HG03103 (cell line): ENCODE data around the gene ABCB10.
"Not testable (repeated sequence)": the region's sequence is repeated elsewhere in the genome, so short reads cannot be mapped to it uniquely, and the experiment has no call there.

ENCODE experiments used
- ATAC-seq: cut with Tn5 transposase; IDR thresholded peaks from one replicate; pipeline ENCODE4 v1.9.1; 2021; ENCODE audit warnings: low read depth; ENCODE audit not compliant: unreplicated experiment

Gene ABCB10

DNA sequence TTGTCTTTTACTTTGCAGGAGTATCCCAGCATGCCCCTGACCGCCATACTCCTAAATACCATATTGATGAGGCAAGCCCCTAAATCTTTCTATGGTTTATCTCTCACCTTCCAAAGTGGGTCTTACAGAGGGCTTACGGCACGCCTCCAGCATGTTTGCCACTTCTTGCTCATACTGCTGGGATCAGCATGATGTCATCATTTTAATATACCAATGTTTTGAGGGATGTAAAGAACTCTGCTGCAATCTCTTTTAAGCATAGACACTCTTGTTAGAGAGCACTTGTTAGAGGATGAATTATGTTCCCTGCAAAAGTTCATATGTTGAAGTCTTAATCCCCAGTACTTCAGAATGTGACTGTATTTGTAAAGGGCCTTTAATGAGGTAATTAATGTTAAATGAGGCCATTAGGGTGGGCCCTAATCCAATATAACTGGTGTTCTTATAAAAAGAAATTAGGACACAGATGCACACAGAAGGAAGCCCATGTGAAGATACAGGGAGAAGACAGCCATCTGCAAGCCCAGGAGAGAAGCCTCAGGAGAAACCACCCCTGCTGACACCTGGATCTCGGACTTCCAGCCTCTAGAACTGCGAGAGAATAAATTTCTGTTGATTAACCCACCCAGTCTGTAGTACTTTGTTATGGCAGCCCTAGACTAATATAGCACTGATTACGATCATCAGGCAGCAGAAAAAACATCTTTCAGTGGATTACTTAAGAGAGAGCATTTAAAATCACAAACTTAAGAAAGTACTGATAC is 16.4 kb upstream of the ABCB10 start:
- no peak for ATAC-seq

DNA sequence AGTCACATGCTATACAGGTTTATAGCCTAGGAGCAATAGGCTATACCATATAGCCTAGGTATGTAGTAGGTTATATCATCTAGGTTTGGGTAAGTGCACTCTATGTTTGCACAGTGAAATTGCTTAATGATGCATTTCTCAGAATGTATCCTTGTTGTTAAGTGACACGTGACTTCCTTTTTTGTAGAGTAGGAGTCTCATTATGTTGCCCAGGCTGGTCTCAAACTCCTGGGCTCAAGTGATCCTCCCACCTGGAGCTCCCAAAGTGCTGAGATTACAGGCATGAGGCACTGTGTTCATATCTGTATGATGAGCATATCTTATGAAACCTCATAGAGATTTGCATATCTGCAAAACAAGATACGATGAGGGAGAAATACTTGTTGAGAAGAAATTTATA is 13.8 kb upstream of the ABCB10 start:
- ATAC-seq, result no peak

DNA sequence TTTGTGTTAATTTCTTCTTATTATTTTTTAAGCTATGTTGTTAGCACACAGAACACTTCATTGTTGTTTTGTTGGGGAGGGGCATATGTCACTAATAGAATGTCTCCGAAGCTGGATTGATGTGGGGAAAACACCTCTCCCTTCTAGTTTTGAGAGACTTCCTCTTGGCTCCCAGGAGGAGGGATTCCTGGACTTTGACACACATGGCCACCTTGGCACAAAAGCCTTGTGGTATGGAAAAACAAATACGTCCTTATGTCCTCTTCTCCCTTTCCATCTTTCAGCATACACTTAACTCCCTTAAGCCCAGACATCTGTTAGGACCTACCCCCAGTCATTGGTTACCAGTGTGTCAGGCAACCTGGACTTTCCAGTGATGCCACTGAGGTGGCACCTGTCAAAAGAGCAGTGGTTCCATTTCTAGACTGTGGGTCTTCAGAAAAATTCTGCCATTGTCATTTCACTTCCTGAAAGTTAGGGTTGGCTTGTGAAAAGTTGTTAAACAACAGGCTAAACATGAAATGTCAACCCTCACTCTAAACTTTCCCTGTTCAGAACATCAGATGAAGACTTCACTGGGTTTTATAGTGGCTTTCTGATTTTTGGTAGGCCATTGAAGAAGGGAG is 12.5 kb upstream of the ABCB10 start:
- ATAC-seq, result no peak

DNA sequence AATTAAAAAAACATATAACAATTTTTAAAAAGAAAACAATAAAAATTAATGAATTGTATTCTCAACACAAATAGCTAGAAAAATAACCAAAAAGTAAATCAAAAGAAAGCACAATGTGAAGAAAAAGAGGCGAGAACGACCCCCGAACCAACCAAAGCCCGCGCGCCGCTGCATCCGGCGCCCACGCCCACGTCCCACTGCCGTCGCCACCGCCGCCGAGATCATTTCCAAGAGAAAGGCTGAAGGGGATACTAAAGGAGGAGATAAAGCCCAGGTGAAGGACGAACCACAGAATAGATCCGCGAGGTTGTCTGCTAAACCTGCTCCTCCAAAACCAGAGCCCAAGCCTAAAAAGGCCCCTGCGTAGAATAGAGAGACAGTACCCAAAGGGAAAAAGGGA is 11.8 kb upstream of the ABCB10 start:
- no peak for ATAC-seq

DNA sequence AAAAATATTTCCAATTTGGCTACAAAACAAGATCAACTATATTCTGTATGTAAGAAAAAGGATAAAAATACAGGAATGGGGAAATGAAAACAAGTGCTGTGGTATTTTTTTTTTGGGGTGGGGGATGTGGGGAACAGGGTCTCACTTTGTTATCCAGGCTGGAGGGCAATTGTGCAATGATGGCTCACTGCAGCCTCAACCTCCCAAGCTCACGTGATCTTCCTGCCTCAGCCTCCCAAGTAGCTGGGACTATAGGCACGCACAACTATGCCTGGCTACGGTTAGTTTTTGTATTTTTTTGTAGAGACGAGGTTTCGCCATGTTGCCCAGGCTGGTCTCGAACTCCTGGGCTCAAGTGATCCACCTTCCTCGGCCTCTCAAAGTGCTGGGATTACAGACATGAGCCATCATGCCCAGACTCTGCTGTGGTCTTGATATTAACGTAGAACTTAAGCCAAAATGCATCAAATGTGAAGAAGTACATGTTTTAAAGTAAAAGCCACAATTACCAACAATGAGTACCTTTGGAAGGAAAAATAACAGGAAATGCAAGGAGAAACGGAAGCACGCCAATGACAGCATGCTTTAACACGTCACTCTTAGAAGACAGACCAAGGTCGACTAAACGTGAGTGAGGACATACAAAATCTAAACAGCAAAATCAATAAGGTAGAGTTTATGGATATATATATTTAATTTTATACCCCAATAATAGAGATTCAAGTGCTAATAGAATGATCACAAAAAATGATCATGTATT is 8.8 kb upstream of the ABCB10 start:
- ATAC-seq, result no peak

DNA sequence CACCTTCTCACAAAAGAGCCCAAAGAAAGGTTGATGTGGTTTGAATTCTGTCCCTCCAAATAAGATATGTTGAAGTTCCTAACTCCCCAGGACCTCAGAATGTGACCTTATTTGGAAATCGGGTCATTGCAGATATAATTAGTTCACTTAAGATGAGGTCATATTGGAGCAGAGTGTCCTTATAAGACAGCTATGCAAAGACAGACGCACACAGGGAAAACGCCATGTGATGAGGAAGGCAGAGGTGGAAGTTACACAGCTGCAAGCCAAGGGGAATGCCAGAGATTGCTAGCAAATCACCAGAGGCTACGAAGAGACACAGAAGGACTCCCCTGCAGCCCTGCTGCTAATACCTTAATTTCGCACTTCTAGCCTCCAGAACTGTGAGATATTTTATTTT is 5.2 kb upstream of the ABCB10 start:
- no peak for ATAC-seq

DNA sequence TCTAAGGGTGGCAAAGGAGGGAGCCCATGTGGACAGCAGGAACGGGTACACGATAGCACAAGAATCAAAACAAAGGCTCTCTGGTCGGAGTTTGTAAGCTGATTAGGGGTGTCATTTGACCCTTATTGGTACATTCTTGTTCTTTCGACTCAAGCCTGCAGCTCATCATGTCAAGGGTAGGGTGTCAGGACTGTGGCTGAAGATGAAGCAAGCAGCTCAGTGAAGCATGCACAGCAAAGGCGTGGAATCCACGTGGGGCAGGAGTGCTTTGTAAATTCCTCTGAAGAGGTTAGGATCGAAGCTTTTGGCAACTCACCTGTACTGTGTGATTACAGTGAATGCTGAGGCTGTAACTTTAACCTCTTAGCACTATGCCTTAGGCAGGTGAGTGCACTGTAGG is 4.7 kb upstream of the ABCB10 start:
- ATAC-seq, result no peak

DNA sequence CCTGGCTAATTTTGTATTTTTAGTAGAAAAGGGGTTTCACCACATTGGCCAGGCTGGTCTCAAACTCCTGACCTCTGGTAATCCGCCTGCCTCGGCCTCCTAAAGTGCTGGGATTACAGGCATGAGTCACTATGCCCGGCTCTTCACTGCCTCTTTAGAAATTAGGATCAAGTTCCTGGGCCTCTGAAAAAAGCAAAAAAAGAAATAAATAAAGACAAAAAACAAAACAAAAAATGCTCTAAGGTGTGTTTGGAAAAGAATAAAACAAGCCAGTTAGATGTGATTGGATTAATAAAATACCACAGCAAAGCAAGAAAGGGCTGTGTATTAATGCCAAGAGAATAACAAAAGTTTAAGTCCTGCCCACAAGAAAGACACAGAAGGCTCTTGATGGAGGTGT is 4.2 kb upstream of the ABCB10 start:
- no peak for ATAC-seq

DNA sequence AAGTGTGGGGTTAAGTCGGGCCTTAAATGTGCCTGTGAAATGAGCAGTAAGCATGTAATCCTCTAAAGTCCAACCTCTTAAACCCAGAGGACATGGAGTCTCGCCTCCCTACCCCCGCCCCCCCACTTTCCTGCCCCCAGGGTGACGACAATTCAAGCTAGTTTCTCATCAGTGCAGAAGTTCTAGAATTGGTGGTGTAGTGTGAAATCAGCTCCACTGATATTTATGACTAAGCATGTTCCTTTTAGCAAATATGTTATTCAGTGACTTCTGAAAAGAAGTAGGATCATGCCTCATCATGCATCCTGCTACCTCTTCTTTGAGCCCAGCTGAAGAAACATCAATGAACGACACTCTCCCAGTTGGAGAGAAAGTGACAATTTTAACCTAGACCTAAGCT is 2.6 kb upstream of the ABCB10 start:
- ATAC-seq, result no peak

DNA sequence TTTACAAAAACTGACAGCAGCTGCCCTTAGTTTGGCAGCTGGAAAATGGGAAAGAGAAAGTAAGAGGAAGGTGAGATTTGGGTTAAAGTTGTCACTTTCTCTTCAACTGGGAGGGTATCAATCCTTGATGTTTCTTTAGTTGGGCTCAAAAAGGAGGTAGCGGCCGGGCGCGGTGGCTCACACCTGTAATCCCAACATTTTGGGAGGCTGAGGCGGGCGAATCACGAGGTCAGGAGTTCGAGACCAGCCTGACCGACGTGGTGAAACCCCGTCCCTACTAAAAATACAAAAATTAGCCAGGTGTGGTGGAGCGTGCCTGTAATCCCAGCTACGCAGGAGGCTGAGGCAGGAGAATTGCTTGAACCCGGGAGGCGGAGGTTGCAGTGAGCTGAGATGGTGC is 1.6 kb upstream of the ABCB10 start:
- ATAC-seq, result not testable (repeated sequence)

DNA sequence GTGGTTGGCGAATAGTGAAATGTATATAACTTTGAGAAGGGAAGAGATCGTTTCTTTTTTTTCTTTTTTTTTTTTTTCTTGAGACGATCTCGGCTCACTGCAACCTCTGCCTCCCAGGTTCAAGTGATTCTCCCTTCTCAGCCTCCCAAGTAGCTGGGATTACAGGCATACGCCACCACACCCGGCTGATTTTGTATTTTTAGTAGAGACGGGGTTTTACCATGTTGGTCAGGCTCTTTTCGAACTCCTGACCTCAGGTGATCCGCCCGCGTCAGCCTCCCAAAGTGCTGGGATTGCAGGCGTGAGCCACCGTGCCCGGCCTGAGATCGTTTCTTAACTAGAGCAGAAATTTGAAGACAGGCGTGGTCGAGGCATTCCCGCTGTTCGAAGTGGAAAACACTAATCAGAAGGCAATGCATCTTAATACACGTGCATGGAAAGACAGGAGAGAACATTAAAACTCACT is 862 bp upstream of the ABCB10 start:
- ATAC-seq, result not testable (repeated sequence)

DNA sequence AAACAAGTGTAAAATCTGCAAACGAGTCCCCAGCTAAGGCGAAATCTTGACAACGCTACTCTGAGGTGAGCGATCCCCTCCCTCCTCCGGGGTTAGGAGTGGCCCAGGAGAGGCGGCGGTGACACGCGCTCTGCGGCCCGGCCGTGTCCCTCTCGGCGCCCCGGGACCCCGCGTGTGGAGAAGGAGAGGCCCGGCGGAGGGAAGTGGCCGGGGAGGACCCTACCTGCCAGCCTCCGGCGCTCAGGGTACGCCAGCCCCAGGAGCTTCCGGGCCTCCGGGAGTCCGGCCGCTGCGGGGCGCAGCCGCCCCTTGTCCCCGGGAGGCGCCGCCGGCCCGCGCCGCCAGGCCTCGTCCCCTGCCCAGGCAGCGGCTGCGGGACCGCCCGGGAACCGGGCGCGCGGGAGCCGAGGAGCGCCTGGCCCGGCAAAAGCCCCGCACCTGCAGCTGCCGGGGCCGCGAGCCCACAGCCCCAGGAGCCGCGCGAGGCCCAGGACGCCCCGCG is 543 bp downstream of the ABCB10 start:
- peak; percentile 24 for ATAC-seq

DNA sequence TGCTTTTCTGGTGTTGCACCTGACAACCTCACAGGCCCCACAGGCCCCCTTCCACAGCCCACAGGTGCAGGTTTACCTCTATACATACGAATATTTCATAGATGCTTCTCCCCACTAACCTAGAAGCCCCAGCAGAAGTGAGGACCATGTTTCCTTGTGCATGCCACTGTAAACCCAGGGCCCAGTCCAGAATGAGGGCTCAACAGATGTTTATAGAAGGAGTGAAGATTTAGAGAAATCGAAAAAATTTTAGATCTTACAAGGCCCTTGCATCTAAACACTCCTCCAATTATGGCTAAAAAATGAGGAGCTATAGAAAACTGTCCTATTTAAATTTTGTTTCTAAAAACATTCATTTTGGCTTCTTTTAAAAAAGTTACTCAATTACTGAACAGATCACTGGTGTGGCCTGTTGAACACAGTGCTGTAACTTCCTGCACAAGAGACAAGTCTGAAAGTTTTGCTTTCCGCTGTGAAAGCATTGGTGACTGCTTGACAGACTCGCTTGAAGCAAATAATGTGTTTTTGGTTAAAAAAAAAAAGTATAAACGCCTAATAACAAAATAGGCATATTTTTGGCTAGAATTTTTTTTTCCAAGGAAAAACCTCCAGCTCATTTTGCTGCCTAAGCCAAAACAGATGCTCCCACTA is 1.2 kb downstream of the ABCB10 start:
- no peak for ATAC-seq

DNA sequence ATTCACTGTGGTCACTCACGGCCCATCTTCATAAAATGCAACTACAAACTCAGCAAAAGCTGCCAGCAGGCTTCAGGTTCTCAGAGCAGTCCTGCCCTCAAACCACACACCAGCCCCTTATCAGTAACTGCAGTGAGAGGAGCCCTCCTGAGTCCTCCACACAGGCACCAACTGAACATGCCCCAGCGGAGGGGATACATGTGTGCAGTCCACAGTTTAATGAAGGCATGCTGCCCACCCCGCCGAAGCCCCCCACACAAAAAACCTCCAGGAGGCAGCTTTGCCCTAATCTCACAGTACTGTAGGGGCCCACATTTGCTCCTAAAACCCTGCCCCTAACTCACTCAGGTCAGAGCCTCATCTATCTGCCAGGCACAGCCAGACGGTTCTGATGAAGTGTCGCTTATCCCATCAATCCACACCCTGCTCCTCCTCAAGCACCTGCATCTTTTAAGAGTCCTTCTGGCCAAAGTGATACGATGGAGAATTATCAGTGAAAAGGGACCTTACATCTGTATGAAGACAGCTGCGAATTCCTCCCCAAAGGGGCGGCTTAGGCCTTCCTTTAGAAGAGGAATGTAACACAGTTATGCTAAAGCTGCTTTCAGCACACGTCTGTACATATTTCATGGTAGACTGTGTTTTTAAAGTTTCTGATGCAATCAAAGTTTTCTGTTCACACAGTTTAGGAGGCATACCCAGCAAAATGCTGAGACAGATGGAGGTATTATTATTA is 3.5 kb downstream of the ABCB10 start:
- no peak for ATAC-seq

DNA sequence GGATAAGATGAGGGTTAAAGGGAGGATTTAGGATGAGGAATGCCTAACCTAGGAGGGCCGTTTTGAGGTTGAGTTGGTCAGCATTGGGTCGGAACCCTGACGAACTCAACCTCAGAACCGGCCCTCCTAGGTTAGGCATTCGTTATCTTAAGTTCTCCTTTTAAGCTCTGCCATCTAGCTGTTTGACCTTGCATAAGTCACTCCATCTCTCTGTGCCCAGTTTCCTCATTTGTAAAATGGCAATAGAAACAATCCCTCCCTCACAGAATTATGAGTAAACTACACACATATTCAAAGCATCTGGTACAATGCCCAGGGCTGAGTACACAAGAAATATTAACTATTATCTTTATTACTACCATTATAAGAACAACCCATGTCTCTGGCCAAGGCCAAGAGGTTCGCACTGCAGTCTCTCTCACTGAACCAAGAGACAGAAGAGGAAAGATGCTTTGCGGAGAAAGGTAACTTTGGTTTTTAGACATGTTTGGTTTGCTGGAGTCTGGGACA is 4.8 kb downstream of the ABCB10 start:
- no peak for ATAC-seq

DNA sequence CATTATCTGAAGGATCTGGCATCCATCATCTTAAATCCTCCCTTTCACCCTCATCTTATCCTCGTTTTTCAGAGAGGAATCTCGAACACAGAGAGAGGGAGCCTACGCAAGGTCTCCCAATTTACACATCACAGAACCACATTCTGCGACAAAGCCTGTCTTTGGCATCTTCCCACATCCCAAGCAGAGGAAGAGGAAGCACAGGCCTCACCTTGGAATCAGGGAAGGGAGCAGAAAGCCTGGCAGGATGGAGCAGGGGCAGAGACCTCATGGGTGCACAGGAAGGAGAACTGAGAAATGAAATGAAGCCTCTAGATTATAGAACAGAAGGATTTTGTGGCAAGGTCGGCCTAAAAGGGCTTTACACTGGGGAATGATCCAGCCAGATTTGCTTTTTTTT is 5.8 kb downstream of the ABCB10 start:
- no peak for ATAC-seq

DNA sequence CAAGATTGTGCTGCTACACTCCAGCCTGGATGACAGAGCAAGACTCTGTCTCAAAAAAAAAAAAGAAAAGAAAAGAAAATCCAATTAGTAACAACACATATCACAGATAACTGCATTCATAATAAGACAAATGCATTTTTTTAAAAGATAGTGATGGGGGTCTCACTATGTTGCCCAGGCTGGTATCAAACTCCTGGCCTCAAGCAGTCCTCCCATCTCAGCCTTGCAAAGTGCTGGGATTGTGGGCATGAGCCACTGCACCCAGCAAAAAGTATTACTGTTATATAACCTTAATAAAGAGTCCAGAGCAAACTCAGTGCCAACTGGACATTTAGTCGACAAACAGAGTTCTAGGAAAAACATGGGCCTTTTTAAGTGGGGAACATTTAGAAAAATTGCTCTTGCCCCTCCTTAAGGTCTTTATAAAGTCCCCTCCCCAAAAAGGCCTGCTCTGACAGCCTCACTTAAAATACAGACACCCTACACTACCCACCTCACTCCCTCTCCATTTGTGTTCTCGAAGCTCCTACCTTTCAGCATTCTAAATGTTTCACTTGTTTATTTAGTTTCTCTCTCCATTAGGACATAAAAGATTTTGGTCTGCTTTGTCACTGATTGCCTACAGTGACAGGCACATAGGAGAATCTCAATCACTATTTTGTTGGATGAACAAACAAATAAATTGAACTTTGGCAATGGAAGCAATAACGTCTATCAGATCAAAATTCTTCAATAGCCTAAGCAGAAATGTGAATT is 7.5 kb downstream of the ABCB10 start:
- no peak for ATAC-seq

DNA sequence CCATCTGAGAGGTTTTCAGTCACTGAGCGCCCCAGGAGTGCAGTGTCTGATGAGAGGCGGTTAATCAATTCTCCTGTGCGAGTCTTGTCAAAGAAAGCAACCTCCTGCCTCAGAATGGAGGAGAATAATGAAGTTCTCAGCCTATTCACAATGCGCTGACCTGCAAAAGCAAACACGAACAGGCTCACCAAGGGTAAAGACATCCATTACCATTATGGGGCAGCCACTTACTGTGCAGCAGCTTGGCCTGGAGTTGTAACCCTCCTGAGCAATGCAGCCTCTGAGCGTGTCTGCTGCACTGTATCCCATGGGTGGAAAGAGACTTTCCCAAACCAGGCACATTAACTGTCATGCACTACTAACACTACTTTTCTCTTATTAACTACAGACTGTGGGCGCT is 11.0 kb downstream of the ABCB10 start:
- no peak for ATAC-seq

DNA sequence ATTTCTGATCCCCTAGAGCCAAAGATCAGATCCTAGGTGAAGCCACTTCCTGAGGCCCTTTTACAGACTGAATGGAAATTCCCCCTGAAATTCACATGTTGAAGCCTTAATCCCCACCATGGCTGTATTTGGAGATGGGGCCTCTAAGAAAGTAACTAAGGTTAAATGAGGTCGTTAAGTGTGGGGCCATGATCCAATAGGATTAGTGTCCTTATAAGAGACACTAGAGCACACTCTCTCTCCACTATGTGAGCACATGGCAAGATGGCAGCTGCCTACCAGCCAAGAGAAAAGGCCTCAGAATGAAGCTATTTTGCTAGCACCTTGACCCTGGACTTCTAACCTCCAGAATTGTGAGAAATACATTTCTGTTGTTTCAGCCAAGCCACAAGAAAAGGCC is 13.9 kb downstream of the ABCB10 start:
- ATAC-seq, result no peak
